Chondrocyte (in vitro differentiated cells): ENCODE measurements around the gene LRRTM4. TPM values are rescaled to one million over a fixed set of nuclear protein-coding genes. Genes with fewer than 3 reads are reported as not detected.

ENCODE experiments used
- DNase-seq: peaks from one replicate; pipeline ENCODE4 v3.0.0; 2021; ENCODE audit warnings: mixed read lengths, low spot score
- H3K27ac Mint-ChIP-seq: one replicate; pipeline ENCODE4 v1.8.0; 2021; ENCODE audit warnings: mild to moderate bottlenecking, moderate library complexity, mixed read lengths; ENCODE audit not compliant: unreplicated experiment
- H3K27me3 Mint-ChIP-seq: 2 replicates; pipeline ENCODE4 v1.8.0; 2021; ENCODE audit warnings: low read depth, mixed read lengths
- H3K36me3 Mint-ChIP-seq: 2 replicates; pipeline ENCODE4 v1.8.0; 2021; ENCODE audit warnings: low read depth, mixed read lengths
- H3K4me1 Mint-ChIP-seq: 2 replicates; pipeline ENCODE4 v1.8.0; 2021; ENCODE audit warnings: low read depth, mild to moderate bottlenecking, mixed read lengths
- H3K4me3 Mint-ChIP-seq: one replicate; pipeline ENCODE4 v1.8.0; 2021; ENCODE audit warnings: mild to moderate bottlenecking, moderate library complexity, mixed read lengths; ENCODE audit not compliant: unreplicated experiment
- H3K9me3 Mint-ChIP-seq: 2 replicates; pipeline ENCODE4 v1.8.0; 2021; ENCODE audit warnings: low read depth, mixed read lengths
- CTCF ChIP-seq: fragments of 200-600 bp; sonication (generic); IDR thresholded peaks from 2 replicates; pipeline ENCODE4 v1.5.0; 2021; ENCODE audit warnings: antibody characterized with exemption, mild to moderate bottlenecking, moderate library complexity
- total RNA-seq: library from RNA; stranded (reverse); gene quantifications from 3 replicates; pipeline ENCODE4 v1.2.1, GENCODE V29; 2021

Gene LRRTM4
- total RNA-seq, 1 donor from 2014 or later, result not detected

GRCh38 chr2:77552956-77553355 is 30.8 kb upstream of the LRRTM4 start:
- Mint-ChIP-seq H3K36me3 (no peaks in the 10 kb centered on the region), H3K4me3 (no peak overlapping the region), H3K27ac (no peak overlapping the region), H3K9me3 (peaks cover 11% of the 10 kb centered on the region), H3K4me1 (no peaks in the 10 kb centered on the region), H3K27me3 (no peaks in the 10 kb centered on the region)
- DNase-seq, result no peak
- TF ChIP-seq CTCF, result no peak

GRCh38 chr2:77538031-77538430 is 15.9 kb upstream of the LRRTM4 start:
- H3K4me3 Mint-ChIP-seq, result no peak overlapping the region
- peaks cover 16% of the 10 kb centered on the region for H3K9me3 Mint-ChIP-seq
- H3K4me1 Mint-ChIP-seq, result no peaks in the 10 kb centered on the region
- DNase-seq, result no peak
- TF ChIP-seq CTCF, result no peak
- H3K27ac Mint-ChIP-seq, result no peak overlapping the region
- no peaks in the 10 kb centered on the region for H3K27me3 Mint-ChIP-seq
- H3K36me3 Mint-ChIP-seq, result no peaks in the 10 kb centered on the region

- Mint-ChIP-seq H3K27ac (no peak overlapping the region), H3K4me3 (no peak overlapping the region), H3K4me1 (no peaks in the 10 kb centered on the region), H3K9me3 (no peaks in the 10 kb centered on the region), H3K36me3 (no peaks in the 10 kb centered on the region), H3K27me3 (peaks cover 18% of the 10 kb centered on the region)
- no peak for DNase-seq
- TF ChIP-seq CTCF, result no peak
These were observed 712 bp upstream of the LRRTM4 start for GRCh38 chr2:77522888-77523287.

- H3K27me3 Mint-ChIP-seq, result peaks cover 18% of the 10 kb centered on the region
- TF ChIP-seq CTCF, result no peak
- no peak for DNase-seq
- H3K4me1 Mint-ChIP-seq, result no peaks in the 10 kb centered on the region
- H3K4me3 Mint-ChIP-seq, result no peak overlapping the region
- H3K27ac Mint-ChIP-seq, result no peak overlapping the region
- H3K9me3 Mint-ChIP-seq, result no peaks in the 10 kb centered on the region
- H3K36me3 Mint-ChIP-seq, result no peaks in the 10 kb centered on the region
These were observed 656 bp downstream of the LRRTM4 start for GRCh38 chr2:77521548-77521891.

- H3K36me3 Mint-ChIP-seq, result no peaks in the 10 kb centered on the region
- no peak for TF ChIP-seq CTCF
- H3K4me3 Mint-ChIP-seq, result no peak overlapping the region
- no peak for DNase-seq
- H3K27me3 Mint-ChIP-seq, result peaks cover 18% of the 10 kb centered on the region
- H3K9me3 Mint-ChIP-seq, result no peaks in the 10 kb centered on the region
- no peaks in the 10 kb centered on the region for H3K4me1 Mint-ChIP-seq
- H3K27ac Mint-ChIP-seq, result no peak overlapping the region
These were observed 1.3 kb downstream of the LRRTM4 start for GRCh38 chr2:77520641-77521547.
